GM21529 (cell line): ENCODE data around the gene GDF11.
"Not testable (repeated sequence)": the region's sequence is repeated elsewhere in the genome, so short reads cannot be mapped to it uniquely, and the experiment has no call there.

ENCODE experiments used
- ATAC-seq: cut with Tn5 transposase; IDR thresholded peaks from one replicate; pipeline ENCODE4 v1.9.1; 2021; ENCODE audit not compliant: unreplicated experiment

GDF11 gene

DNA sequence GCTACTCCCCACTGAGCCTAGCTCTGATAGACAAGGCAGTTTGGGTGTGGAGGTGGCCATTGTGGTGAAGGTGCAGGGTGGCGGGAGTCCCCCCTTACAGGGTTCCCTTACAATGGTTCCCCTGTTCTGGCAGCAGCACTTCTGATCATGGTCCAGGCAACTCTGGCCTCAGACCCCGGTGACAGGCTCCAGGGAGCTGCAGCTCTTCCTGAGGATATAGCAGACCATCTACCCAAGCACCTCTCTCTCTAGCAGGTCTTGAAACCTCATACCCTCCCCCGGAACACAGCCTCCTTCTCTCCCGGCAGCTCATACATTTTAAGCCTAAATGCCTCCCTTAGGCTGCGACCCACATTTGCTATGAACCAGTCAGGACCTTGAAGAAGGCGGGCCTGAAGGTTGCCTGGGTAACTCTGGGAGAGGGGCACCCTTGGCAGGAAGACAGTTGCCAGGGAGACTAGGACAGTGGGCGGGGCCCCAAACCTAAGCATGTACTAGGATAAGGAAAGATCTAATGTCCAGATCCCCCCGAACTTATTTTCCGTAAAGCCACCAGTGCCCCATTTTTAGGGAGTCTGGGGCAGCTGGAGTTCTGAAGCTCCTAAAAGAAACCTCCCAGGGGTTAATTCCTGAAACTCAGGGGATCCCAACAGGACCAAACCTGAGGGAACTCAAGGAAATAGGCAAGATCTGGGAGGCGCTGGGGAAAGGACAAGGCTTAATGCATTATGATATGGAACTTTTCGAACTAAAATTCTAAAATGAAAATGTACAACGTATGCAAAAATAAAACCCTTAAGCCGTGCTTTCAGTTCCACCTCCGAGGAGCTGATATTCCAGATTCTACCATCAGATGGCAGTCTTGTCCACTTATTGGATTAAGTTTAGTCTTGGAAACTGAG, 4.5 kb upstream of the GDF11 start:
- peak; percentile 84 for ATAC-seq

DNA sequence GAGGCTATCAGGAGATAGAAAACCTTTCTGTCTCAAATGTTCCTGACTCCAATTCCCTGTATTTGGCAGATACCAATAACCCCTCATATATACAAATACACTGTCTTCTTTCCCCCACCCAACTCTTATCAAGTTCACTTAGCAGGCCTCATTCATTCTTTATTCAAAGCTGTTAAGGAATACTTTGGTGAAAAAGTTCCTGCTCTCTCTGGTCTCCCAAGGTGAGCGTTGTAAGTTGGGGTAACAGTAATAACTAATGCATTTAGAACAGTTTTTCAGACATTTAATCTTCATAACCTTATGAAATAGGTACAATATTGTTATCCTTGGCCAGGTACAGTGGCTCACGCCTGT, 3.9 kb upstream of the GDF11 start:
- ATAC-seq, result no peak

DNA sequence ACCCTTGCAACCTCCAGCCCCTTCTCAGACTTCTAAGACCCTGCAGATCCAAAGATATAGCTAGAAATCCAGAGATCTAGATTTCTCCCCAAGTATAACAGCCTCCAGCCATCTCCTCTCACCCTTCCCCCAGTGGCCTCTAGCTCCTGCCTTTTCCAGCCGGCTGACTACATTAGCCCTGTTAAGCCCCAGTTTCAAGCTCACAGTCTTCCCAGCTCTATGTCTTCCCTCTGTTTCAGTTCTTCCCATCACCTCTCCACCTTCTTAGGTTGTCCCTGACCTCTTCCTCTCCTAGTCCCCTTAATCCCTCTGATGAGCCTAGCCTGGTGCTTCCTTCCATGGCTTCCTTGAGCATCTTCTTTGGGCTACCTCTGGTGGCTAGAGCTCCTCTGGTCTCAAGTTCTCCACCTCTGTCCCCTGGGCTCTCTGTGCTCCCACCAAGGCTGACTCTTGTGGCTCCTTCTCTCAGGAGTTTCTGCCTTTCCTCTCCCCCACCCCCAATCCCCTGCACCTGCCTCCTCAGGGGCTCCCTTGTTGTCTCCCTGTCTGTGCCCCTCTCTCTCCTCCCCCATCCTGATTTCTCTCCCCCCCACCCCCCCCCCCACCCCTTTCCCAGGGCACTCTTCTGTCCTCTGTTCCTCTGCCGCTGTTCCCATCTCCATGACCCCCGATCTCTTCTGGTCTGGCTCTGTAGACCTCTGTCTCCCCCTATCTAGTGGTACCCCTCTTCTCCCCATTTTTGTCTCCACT, 816 bp upstream of the GDF11 start:
- no peak for ATAC-seq

DNA sequence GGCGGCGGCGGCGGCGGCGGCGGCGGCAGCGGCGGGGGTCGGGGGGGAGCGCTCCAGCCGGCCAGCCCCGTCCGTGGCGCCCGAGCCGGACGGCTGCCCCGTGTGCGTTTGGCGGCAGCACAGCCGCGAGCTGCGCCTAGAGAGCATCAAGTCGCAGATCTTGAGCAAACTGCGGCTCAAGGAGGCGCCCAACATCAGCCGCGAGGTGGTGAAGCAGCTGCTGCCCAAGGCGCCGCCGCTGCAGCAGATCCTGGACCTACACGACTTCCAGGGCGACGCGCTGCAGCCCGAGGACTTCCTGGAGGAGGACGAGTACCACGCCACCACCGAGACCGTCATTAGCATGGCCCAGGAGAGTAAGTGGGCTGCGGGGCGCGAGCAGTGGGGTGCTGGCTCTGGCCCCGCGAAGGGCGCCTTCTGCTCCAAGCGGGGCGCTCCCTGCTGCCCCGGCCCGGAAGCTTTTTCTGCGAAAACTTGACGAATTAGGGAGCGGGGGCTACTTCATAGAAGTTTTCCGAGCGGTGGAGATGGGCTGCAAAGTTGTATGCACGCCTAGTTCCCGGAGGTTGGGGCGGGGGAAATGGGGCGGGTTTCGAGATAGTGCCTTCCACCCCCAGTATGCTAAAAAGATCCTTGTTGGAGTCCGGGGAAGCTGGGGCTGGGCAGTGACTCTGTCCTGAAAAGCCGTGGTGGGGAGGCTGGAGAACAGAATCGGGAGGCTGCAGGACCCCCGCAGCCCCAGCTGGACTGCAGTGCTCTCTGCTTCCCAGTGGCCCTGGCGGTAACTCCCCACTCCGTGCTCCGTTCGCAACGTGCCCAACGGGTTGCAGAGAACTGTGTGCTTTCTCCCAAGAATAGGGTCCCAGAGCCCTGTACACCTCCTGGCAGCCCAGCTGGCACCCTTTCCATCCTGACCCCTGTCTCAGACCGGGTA, 751 bp downstream of the GDF11 start:
- ATAC-seq, result peak; percentile 64

DNA sequence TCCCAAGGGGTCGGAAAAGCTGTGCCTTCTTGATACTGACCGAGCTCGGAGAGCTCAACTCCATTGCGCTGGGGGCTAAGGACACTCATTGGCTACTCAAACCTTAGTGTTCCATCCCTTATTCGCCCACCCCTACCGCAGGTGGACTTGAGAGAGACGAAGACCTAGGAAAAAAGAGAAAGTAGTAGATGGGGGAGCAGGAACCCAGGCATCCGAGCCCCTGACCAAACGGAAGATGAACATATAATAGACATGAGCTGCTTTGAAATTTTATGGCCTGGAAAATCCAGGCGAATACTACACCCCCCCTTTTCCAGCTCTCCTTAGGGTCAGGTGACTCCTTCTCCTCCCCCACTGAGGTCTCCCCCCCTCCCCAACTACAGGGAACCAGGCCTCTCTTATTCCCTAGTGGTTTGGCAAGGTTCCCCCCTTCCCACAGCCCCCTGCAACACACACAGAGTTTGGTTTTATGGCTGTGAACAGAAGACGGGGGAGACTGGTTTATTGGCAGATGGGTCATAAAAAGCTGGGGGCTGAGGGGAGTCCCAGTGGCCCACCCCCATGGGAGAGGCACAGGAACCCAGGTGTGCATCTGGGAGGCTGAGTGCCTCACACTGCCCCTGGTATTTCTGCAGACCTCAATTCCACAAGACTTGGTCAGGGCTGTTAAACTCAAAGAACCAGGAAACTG, 1.6 kb downstream of the GDF11 start:
- no peak for ATAC-seq

DNA sequence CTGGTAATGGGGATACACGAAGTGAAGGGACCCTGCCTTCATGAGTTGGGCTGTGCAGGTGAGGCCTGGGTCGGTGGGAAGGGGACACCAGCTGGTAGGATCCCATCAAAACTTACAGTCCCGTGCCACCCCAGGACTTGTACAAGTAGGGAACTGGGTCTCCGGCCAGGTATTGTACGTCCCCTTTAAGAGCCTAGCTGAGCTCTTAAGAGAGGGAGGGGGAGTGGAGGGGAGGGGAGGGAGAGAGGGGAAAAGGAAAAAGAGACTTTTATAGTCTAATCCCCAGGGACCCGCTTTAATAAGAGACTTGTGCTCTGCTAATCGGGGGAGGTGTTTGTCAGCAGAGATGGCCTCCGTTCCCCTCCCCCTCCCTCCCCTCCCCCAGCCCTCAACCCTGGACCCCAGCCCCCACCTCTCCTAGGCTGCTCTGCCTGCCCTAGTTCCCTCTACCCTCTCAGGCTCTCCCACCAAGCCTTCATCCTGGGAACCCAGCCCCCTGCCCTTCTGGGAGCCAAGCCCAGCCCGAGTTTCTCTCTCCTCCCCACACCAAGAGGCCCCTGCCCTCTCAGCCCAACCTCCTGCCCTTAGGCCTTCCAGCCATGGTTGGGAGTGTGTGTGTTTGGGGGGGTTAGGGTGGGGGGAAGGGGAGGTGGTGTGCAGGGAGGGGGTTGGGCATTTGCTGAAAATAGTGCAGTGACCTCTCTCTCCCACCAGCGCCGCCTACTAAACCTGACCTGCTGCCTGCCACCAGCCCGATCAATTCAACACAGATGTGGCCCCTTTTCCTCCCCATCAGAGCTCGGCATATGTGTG, 2.6 kb downstream of the GDF11 start:
- no peak for ATAC-seq

DNA sequence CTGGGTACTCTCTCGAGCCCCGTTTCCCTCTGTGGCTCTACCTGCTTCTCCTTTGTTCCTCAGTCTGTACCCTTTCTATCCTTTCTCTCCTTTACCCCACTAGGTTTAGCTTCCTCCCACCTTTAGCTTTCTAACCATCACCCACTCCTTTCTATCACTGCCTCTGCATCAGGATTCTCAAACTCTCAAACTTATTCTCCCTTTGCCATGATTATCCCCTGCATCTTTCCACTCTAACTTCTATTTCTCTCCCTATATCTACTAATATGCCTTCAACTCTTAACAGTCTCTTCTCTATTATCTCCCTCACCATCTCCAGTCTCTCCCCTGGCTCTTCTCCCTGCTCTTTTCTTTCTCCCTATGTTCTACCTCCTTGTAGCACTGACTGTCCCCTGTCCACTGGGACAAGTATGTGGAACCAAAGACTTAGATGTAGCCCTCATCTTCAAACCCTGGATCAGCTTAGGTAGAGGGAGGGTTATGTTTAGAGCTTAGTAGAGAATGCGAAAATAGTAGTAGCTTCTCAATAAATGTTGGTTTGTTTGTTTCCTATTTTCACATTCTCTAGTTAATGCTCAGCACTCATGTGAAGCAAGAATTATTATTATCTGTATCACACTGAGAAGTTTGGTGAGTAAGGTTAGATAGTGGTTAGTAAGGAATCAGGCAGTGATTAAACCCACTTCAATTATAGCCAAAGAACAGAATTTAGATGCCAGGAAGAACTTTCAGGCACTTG, 3.4 kb downstream of the GDF11 start:
- ATAC-seq, result no peak

DNA sequence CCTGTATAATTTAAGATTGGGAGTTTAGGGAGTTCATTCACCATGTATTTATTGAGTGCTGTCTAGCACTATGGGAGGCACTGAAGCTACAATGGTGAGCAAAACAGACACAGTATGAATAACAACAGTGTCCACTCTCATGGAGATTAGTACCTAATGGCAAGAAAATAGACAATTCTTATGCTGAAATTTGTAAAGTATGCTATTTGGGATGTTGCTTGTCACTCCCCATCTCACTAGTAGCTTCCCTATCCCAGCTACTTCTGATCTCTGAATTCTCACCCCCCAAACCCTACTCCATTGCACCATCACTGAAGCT, 4.0 kb downstream of the GDF11 start:
- no peak for ATAC-seq

DNA sequence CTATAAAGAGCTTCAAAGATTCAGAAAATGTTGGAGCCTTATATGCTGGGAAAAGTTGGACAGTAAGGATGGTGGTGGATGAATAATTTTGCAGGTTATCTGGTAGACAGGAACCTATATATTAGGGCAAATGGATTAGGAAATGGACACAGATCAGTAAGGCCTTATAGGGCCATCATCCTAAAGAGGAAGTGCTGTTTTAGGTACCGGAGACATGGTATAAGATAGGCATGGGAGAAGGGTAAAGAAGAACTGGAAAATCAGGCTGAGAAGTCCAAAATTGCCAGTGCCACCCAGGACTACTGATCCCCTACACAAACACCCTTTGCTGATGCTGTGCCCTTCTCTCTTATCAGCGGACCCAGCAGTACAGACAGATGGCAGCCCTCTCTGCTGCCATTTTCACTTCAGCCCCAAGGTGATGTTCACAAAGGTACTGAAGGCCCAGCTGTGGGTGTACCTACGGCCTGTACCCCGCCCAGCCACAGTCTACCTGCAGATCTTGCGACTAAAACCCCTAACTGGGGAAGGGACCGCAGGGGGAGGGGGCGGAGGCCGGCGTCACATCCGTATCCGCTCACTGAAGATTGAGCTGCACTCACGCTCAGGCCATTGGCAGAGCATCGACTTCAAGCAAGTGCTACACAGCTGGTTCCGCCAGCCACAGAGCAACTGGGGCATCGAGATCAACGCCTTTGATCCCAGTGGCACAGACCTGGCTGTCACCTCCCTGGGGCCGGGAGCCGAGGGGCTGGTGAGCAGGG, 5.5 kb downstream of the GDF11 start:
- no peak for ATAC-seq

DNA sequence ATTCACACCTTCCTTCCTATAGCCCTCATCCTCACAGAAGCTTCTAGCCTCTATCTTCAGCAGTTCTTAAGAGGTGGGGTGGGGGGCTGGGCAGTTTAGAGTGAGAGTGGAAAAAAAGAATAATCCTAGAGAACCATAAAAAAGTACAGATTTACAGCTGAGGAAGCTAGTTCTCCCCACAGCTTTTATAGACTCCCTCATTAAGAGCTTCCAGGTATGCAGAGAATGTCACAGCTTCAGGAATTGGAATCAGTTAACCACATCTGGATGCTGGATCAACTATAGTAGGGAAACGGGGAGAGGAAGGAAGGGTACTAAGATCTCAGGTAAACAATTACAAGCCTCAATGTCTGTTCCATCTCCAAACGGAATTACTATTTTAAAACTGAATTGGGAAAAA, 12.3 kb downstream of the GDF11 start:
- no peak for ATAC-seq

DNA sequence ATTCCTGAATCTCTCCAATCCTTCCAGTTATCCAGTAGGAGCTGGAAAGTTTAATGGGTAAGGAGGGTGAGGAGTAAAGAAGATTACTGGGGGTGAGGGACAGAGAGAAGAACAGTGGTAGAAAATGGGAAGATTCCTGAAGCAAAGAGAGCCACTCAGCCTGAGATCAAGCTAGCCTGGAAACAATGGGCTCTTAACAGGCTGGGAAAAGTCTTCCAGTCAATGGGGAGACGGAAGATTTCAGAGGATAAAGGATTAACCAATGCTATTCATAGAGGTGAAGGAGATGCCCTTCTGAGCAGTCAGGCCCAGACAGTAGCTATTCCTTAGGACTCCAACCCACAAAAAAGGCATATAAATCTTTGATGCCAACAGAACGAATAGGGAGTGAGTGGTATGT, 14.8 kb downstream of the GDF11 start:
- ATAC-seq, result no peak

DNA sequence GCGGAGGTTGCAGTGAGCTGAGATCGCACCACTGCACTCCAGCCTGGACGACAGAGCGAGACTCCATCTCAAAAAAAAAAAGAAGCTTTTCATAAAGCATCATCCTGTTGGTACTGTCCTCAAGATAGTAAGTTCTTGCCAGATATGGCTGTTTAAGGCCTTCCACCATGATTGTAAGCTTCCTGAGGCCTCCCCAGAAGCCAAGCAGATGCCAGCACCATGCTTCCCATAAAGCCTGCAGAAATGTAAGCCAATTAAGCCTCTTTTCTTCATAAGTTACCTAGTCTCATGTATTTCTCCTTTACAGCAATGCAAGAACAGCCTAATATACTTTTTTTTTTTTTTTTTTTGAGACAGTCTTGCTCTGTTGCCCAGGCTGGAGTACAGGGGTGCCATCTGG, 15.7 kb downstream of the GDF11 start:
- not testable (repeated sequence) for ATAC-seq

DNA sequence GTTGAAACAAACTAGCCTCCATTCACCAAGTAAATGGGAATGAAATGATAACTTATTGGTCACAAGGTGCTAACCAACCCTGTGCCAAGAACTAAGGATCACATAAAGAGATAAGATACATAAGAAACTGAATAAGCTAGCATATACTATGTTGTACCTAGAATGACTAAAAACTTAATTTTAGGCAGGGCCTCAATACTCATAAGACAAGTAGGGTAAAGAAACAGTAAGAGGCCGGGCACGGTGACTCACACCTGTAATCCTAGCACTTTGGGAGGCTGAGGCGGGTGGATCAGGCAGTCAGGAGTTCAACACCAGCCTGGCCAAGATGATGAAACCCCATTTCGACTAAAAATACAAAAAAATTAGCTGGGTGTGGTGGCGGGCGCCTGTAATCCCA, 17.7 kb downstream of the GDF11 start:
- no peak for ATAC-seq

DNA sequence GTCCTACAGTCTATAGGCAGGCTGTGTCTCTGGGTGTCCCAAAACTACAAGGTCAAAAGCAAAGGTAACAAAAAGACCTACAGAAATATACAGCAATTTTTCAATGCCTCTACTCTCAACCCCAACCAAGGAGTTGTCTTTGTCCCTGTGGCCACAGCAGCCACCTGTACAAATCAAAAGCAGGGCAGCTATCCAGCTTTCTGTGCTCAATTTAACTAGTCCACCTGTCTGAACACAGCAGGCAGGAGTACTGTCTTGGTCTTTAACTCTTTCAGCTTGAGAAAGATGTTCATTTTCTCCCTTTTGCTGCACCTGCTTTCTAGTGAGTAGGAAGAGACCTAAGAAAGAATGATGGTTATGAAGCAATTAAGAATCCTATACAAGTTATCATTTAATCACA, 19.7 kb downstream of the GDF11 start:
- no peak for ATAC-seq

DNA sequence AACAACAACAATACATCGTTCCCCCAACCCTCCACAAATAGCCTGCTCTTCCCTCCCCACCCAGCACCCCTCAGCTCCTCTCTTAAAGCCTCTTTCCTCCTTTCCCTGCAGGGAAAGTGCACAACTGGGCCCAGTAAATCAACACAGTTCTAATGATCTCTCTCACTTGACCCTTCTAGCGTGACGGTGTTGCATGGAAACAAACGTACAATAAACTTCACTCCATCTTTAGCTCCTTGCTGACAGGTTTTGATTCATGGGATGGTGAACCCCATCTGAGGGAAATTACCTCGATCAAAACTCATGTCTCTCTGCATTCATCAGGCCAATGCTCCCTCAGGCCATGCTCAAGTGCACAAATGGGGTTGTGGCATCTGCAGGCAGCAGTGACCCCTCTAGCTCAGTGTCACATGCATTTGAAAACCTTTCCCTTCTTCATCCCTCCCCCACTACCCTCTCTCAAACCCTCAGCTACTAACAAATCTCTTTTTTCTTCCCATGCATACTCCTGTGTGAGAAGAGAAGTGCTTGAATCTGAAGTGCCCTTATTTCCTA, 22.9 kb downstream of the GDF11 start:
- ATAC-seq, result no peak

DNA sequence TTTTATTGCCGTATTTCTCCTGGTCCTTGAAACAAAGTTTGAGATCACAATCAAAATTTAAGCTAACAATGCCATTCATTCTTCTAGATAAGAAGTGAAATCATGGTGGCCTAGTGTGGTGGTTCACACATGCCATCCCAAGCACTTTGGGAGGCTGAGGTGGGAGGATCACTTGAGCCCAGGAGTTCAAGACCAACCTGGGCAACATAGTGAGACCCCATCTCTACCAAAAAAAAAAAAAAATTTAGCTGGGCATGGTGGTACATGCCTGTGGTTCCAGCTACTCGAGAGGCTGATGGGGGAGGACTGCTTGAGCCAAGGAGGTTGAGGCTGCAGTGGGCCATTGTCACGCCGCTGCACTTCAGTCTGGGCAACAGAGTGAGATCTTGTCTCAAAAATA, 24.2 kb downstream of the GDF11 start:
- no peak for ATAC-seq

DNA sequence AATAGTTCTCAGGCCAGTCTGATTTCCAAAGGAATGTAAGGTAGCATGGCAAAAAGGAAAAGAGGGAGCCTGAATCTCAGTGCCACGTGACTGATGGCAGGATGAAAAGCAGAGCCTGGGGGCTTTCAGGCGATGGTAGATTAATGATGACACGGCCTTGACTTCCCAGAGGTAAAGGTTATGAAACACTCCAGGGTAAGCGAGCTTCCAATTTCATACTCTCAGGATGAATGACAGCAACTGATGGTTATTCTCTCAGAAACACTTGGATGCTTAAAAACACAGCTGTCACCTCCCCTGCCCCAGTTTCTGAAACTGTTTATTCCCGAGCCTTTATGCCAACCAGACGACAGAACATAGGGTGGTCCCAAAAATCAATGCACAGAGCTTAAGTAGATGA, 28.8 kb downstream of the GDF11 start:
- no peak for ATAC-seq

DNA sequence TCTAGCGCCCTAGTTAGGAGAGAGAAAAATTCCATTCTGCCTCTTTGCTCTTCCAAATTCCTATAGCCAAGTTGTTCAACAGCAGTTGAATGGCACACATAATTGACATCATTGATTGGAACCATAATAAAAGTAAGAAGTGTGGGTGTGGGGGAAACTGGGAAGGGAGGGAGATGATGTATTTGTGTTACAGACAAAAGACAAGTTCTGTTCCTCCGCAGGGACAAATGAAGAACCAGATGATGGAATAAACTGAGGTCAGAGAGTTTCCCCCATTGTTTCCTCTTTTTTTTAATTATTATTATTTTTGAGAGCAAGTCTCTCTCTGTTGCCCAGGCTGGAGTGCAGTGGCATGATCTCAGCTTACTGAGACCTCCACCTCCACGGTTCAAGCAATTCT, 34.9 kb downstream of the GDF11 start:
- no peak for ATAC-seq
